Activated CD4-positive, alpha-beta memory T cell treated with anti-CD3 and anti-CD28 coated beads for 36 hours (primary cell): Measurements from ENCODE around the gene CUBN. TPM values are rescaled to one million over a fixed set of nuclear protein-coding genes. Genes with fewer than 3 reads are reported as not detected.
A peak's percentile ranks its signal among the peaks of the same experiment; 100 is the strongest.

ENCODE experiments used
- CTCF ChIA-PET: fragments of 350-600 bp; sonication (Branson Sonifier 250); formaldehyde crosslinking; loops from one replicate; lab custom pipeline; 2021; ENCODE audit warnings: antibody characterized with exemption, inconsistent platforms; lab: Charles Lee
- POLR2A ChIA-PET: fragments of 350-600 bp; sonication (Branson Sonifier 250); formaldehyde crosslinking; loops from one replicate; lab custom pipeline; 2021; ENCODE audit warnings: antibody characterized with exemption; lab: Charles Lee
- DNase-seq: peaks from one replicate; pipeline ENCODE4 v3.0.0-alpha.2; 2020
- H3K27ac Mint-ChIP-seq: one replicate; pipeline ENCODE4 v1.8.0; 2021; ENCODE audit warnings: mixed read lengths
- H3K27me3 Mint-ChIP-seq: one replicate; pipeline ENCODE4 v1.8.0; 2021; ENCODE audit warnings: mixed read lengths
- H3K36me3 Mint-ChIP-seq: one replicate; pipeline ENCODE4 v1.8.0; 2021; ENCODE audit warnings: mixed read lengths
- H3K4me1 Mint-ChIP-seq: one replicate; pipeline ENCODE4 v1.8.0; 2021; ENCODE audit warnings: low read depth, mixed read lengths
- H3K4me3 Mint-ChIP-seq: one replicate; pipeline ENCODE4 v1.8.0; 2021; ENCODE audit warnings: mild to moderate bottlenecking, mixed read lengths
- H3K9me3 Mint-ChIP-seq: one replicate; pipeline ENCODE4 v1.8.0; 2021; ENCODE audit warnings: mixed read lengths
- intact Hi-C: fragments of 100-400 bp; cut with micrococcal nuclease; formaldehyde crosslinking; loops from one replicate; pipeline ENCODE4 v1.15.1; 2023
- total RNA-seq, 2 experiments: library from RNA; stranded (reverse); gene quantifications; one replicate each; pipeline ENCODE4 v1.2.3, GENCODE V29; 2021

Gene CUBN
- total RNA-seq, 2 experiments from 2014 or later: 0.24 to 0.31 TPM

DNA sequence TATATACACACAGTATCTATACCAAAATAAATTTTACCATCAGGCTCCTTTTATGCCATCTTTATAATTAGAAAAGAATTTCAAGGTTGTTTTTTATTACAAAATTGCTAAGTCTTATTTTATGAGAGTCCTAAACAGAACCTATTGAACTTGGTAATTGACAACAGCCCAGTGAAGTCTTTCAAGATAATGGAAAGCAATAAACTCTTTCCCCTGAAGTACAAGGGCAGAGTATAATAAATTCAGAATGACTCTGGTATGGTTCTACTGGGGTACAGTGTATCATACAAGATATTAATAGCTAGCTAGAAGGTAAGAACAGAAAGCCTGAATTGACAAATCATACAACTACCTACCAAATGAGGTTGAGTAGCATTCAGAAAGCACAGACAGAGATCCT is 26.2 kb upstream of the CUBN start:
- ChIA-PET POLR2A (no interaction called here), CTCF (no interaction called here)

DNA sequence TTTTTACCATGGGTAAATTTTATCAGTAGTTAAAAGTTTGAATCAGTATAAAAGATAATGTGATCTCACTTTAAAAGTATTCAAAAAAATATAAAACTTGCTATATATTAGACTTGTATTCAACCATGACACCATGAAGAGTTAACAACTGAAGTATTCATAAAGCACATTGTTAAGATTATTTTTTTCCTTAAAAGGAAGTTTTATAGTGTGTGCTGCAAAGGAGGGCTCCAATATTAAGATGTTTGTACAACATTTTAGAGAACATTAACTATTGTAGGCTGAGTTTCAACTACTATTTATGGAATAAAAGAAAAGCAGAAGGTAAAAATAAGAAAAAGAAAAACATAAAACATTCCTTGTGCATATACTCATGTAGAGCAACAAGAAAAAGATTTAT is 24.5 kb upstream of the CUBN start:
- Mint-ChIP-seq H3K27me3 (no peaks in the 10 kb centered on the region), H3K36me3 (peaks cover 2% of the 10 kb centered on the region), H3K27ac (no peak overlapping the region), H3K9me3 (no peaks in the 10 kb centered on the region), H3K4me1 (no peaks in the 10 kb centered on the region), H3K4me3 (no peak overlapping the region)
- ChIA-PET CTCF (interaction anchor here (1.0 kb wide), 1 partner anchor 10 kb away, joined by 3 read pairs; no protein-coding TSS in a partner anchor), POLR2A (no interaction called here)
- no peak for DNase-seq
- intact Hi-C loops: no loop called here

More for the DNA sequence above, 26.2 kb upstream of the CUBN start:
- H3K4me1 Mint-ChIP-seq: no peaks in the 10 kb centered on the region
- H3K36me3 Mint-ChIP-seq: peaks cover 2% of the 10 kb centered on the region
- no peak for DNase-seq
- intact Hi-C loops: no loop called here
- H3K4me3 Mint-ChIP-seq: no peak overlapping the region
- H3K9me3 Mint-ChIP-seq: no peaks in the 10 kb centered on the region
- no peaks in the 10 kb centered on the region for H3K27me3 Mint-ChIP-seq
- no peak overlapping the region for H3K27ac Mint-ChIP-seq

DNA sequence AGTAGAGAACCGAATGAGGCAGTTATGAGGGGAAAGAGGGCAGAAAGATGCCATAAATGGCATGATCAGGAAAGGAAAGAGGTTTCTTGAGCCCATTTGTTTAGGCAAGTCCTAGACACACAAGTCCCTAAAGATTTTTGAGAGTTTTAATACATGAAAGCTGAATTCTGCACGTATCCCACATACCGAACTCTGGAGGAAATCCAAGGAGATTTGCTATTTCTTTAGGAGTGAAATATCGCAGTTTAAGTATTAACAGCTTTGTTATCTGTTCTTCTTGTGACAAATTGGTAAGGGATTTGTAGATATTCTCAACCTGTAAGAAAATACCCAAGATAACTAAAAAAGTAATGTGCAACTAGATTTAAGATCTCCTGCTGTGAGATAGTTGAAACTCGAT is 23.7 kb upstream of the CUBN start:
- Mint-ChIP-seq H3K27ac (no peak overlapping the region), H3K27me3 (no peaks in the 10 kb centered on the region), H3K36me3 (peaks cover 2% of the 10 kb centered on the region), H3K4me3 (no peak overlapping the region), H3K9me3 (no peaks in the 10 kb centered on the region), H3K4me1 (no peaks in the 10 kb centered on the region)
- DNase-seq: no peak
- intact Hi-C loops: no loop called here
- ChIA-PET POLR2A (no interaction called here), CTCF (interaction anchor here (1.0 kb wide), 1 partner anchor 10 kb away, joined by 3 read pairs; no protein-coding TSS in a partner anchor)

GRCh38 chr10:17151716-17152115 is 22.1 kb upstream of the CUBN start:
- intact Hi-C loops: no loop called here
- ChIA-PET CTCF (no interaction called here), POLR2A (no interaction called here)
- Mint-ChIP-seq H3K36me3 (peaks cover 7% of the 10 kb centered on the region), H3K4me1 (no peaks in the 10 kb centered on the region), H3K9me3 (no peaks in the 10 kb centered on the region), H3K27me3 (no peaks in the 10 kb centered on the region), H3K27ac (no peak overlapping the region), H3K4me3 (no peak overlapping the region)
- no peak for DNase-seq

GRCh38 chr10:17147884-17148489 is 18.4 kb upstream of the CUBN start:
- Mint-ChIP-seq H3K36me3 (peaks cover 6% of the 10 kb centered on the region), H3K27ac (no peak overlapping the region), H3K4me3 (no peak overlapping the region), H3K4me1 (peaks cover 13% of the 10 kb centered on the region), H3K9me3 (no peaks in the 10 kb centered on the region), H3K27me3 (no peaks in the 10 kb centered on the region)
- DNase-seq: no peak
- ChIA-PET POLR2A (no interaction called here), CTCF (no interaction called here)
- intact Hi-C loops: no loop called here

DNA sequence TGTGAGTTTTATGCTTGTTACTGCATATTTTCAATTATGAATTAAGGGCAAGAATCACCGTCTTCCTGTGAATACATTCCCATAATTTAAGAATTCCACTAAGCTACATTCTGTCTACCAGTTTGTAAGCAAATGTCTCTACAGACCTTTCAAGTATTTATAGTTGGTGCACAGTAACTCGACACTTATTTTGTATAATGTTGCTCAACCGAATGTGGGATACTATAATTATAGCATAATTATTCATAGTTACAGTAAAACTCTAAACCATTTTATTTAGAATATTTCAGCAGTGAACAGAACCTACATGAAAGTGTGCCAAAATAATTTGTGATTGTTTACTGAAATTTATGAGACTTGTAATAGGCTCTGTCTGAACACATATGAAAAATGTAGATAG is 17.3 kb upstream of the CUBN start:
- intact Hi-C loops: no loop called here

DNA sequence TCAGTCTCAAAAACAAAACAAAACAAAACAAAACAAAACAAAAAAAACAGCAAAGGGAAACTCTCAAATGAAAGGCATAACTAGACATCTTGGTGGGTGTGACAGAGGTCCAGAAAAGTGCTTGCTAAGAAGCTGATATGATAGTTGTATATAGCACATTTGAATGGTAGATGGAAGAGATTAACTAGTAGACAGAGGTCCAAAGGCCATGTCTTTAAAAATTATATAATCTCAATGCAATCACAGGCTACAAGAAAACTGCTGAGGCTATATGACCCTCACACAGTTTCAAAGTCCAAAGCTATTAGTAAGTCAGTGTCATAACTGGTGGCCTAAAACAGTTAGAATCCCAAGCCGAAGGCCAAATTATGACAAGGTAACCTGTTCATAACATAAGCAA is 15.6 kb upstream of the CUBN start:
- H3K9me3 Mint-ChIP-seq: no peaks in the 10 kb centered on the region
- peaks cover 20% of the 10 kb centered on the region for H3K4me1 Mint-ChIP-seq
- H3K27me3 Mint-ChIP-seq: no peaks in the 10 kb centered on the region
- no peak for DNase-seq
- intact Hi-C loops: loop anchor here (2.0 kb wide), 2 partner anchors 56 to 86 kb away; partner anchors contain the start of gene TRDMT1
- no peak overlapping the region for H3K4me3 Mint-ChIP-seq
- peaks cover 10% of the 10 kb centered on the region for H3K36me3 Mint-ChIP-seq
- H3K27ac Mint-ChIP-seq: no peak overlapping the region
- CTCF ChIA-PET: interaction anchor here (0.9 kb wide), 1 partner anchor 10 kb away, joined by 3 read pairs; no protein-coding TSS in a partner anchor
- POLR2A ChIA-PET: interaction anchor here (0.9 to 1.9 kb wide), 3 partner anchors 82 to 120 kb away, joined by 3 to 6 read pairs (median 6); no protein-coding TSS in a partner anchor

More for the DNA sequence above, 17.3 kb upstream of the CUBN start:
- Mint-ChIP-seq H3K4me1 (peaks cover 14% of the 10 kb centered on the region), H3K9me3 (no peaks in the 10 kb centered on the region), H3K27ac (no peak overlapping the region), H3K27me3 (no peaks in the 10 kb centered on the region), H3K4me3 (no peak overlapping the region), H3K36me3 (peaks cover 6% of the 10 kb centered on the region)
- DNase-seq: no peak
- CTCF ChIA-PET: no interaction called here
- POLR2A ChIA-PET: no interaction called here

GRCh38 chr10:17144757-17145156 is 15.1 kb upstream of the CUBN start:
- Mint-ChIP-seq H3K4me3 (no peak overlapping the region), H3K27me3 (no peaks in the 10 kb centered on the region), H3K27ac (peak overlapping the region; percentile 34), H3K36me3 (peaks cover 10% of the 10 kb centered on the region), H3K4me1 (peaks cover 20% of the 10 kb centered on the region), H3K9me3 (no peaks in the 10 kb centered on the region)
- POLR2A ChIA-PET: interaction anchor here (0.9 to 1.9 kb wide), 3 partner anchors 83 to 119 kb away, joined by 3 to 6 read pairs (median 6); no protein-coding TSS in a partner anchor
- CTCF ChIA-PET: interaction anchor here (0.8 to 1.2 kb wide), 3 partner anchors 10 to 300 kb away, joined by 3 read pairs; no protein-coding TSS in a partner anchor
- DNase-seq: peak; percentile 77
- intact Hi-C loops: loop anchor here (1.0 to 5.0 kb wide), 6 partner anchors 56 to 252 kb away; partner anchors contain the start of gene TRDMT1

DNA sequence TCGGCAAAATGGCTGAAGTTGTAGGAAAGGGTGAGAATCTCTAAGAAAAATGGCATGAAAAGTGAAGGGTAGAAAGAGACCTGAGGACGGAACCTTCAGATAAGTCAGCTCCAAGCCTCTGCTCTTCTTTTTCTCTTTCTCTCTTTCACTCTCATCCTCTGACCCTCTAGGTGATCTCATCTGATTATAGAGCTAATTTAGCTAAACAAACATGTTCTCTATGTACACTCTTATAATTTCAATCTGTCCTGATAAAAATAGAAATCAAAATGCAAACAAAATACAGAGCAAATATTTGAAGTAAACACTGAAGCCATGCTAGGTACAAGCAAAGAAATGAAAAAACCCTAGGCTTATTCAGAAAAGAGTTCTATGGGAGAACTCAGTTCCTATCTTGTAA is 14.4 kb upstream of the CUBN start:
- CTCF ChIA-PET: interaction anchor here (0.8 to 1.2 kb wide), 4 partner anchors 9 to 299 kb away, joined by 3 read pairs; no protein-coding TSS in a partner anchor
- no peak overlapping the region for H3K4me3 Mint-ChIP-seq
- H3K9me3 Mint-ChIP-seq: no peaks in the 10 kb centered on the region
- DNase-seq: no peak
- H3K4me1 Mint-ChIP-seq: peaks cover 20% of the 10 kb centered on the region
- intact Hi-C loops: loop anchor here (1.0 to 5.0 kb wide), 6 partner anchors 57 to 252 kb away; partner anchors contain the start of gene TRDMT1
- no peaks in the 10 kb centered on the region for H3K27me3 Mint-ChIP-seq
- H3K36me3 Mint-ChIP-seq: peaks cover 10% of the 10 kb centered on the region
- POLR2A ChIA-PET: interaction anchor here (0.9 to 1.9 kb wide), 3 partner anchors 83 to 119 kb away, joined by 3 to 6 read pairs (median 6); no protein-coding TSS in a partner anchor
- no peak overlapping the region for H3K27ac Mint-ChIP-seq

DNA sequence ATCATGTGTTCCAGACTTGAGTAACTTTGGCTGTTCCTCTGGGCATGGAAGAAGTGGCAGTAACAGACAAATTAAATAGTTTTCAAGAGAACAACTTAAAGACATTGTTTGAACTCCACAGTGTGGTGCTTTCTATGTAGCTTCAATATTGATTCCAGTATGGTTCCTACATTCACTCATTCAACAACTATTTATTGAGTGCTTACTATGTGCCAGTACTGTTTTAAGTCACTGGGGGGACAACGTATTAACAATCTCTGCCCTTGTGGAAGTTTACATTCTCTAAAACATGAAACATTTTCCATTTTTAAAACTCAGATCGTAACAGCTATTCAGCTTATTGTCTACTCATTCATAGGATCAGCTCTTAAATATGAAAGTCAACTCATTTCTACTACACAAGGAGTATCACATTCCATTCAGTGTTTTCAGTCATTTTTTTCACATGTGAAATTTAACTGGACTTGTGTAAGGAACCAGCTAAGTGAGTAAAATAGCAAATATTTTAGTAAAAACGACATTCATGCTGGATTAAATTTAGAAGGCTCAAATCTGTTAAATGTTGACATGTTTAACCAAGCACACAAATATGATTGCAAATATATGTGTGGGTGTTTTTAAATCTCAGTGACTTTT is 13.6 kb upstream of the CUBN start:
- H3K36me3 Mint-ChIP-seq: peaks cover 10% of the 10 kb centered on the region
- no peak for DNase-seq
- ChIA-PET CTCF (interaction anchor here (1.2 kb wide), 1 partner anchor 11 kb away, joined by 3 read pairs; no protein-coding TSS in a partner anchor), POLR2A (interaction anchor here (0.8 kb wide), 1 partner anchor 92 kb away, joined by 4 read pairs; no protein-coding TSS in a partner anchor)
- H3K9me3 Mint-ChIP-seq: no peaks in the 10 kb centered on the region
- peaks cover 20% of the 10 kb centered on the region for H3K4me1 Mint-ChIP-seq
- intact Hi-C loops: loop anchor here (5.0 kb wide), 2 partner anchors 76 to 251 kb away; no protein-coding TSS in a partner anchor
- no peak overlapping the region for H3K4me3 Mint-ChIP-seq
- no peak overlapping the region for H3K27ac Mint-ChIP-seq
- no peaks in the 10 kb centered on the region for H3K27me3 Mint-ChIP-seq

GRCh38 chr10:17141504-17142229 is 12.1 kb upstream of the CUBN start:
- CTCF ChIA-PET: no interaction called here

More at GRCh38 chr10:17141504-17142229, 12.1 kb upstream of the CUBN start:
- Mint-ChIP-seq H3K27me3 (no peaks in the 10 kb centered on the region), H3K4me3 (no peak overlapping the region), H3K4me1 (peaks cover 20% of the 10 kb centered on the region), H3K9me3 (no peaks in the 10 kb centered on the region), H3K36me3 (peaks cover 6% of the 10 kb centered on the region), H3K27ac (no peak overlapping the region)
- POLR2A ChIA-PET: no interaction called here
- no peak for DNase-seq
- intact Hi-C loops: loop anchor here (5.0 kb wide), 2 partner anchors 74 to 249 kb away; no protein-coding TSS in a partner anchor
